Hematopoietic multipotent progenitor cell treated with erythropoietin and hydrocortisone succinate and interleukin-3 and kit ligand, for 17 days (in vitro differentiated cells): Measurements from ENCODE around the gene HORMAD2.
"Not testable (repeated sequence)": the region's sequence is repeated elsewhere in the genome, so short reads cannot be mapped to it uniquely, and the experiment has no call there.

Source experiments
- DNase-seq: peaks from one replicate; pipeline ENCODE4 v3.0.0-alpha.2; 2015; ENCODE audit warnings: low spot score

Gene HORMAD2

DNA sequence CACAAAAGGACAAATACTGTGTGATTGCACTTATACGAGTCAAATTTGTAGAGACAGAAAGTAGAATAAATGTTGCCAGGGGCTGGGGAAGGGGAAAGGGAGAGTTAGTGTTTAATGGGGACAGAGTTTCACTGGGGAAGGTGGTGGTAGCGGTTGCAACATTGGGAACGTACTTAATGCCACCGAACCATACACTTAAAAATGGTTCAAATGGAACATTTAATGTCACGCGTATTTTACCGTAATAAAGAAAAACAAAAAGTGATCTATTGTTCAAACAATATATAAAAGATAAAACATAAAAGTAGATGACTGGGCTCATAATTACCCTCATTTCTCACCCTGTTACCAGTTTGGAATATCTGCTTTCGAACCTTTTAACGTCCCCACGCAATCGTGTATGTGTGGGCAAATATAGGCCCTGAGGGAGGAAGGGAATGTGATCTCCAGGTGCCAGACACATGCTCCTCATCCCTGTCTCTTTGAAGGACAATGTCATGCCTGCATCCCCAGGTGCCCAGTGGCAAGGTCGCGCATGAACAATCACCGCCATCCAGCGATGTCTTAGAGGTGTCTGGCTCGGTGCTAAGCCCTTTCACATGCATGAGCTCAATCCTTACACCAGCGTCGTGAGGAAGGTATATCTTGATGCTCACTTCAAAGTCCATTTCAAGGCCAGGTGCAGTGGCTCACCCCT, 131.0 kb downstream of the HORMAD2 start:
- no peak for DNase-seq

DNA sequence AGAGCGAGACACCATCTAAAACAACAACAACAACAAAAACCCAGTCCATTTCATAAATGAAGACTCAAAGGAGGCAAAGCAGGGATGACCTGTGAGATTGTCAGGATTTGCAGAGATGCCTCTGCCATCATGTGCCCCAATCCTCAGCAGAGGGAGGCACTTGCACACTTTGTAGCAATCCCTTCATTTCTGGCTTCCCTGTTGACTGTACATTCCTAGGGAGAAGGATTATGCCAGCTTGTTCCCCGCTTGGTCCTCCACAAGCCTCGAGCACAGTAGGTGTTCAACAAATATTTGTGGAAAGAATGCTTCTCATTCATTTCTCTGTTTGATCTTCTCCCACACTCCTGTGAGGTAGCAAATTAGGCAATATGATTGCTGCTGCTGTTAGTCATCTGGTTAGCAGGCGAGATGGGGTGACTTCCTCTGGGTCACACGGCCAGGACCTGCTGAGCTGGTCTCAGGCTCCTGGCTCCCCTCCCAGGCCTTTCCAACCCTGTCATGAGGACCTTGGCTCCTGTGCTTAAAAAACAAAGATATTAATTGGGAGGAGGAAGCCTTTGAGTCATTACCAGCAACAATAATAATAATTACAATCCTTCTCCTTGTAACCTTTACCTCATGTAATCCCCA, 132.2 kb downstream of the HORMAD2 start:
- peak; percentile 31 for DNase-seq

DNA sequence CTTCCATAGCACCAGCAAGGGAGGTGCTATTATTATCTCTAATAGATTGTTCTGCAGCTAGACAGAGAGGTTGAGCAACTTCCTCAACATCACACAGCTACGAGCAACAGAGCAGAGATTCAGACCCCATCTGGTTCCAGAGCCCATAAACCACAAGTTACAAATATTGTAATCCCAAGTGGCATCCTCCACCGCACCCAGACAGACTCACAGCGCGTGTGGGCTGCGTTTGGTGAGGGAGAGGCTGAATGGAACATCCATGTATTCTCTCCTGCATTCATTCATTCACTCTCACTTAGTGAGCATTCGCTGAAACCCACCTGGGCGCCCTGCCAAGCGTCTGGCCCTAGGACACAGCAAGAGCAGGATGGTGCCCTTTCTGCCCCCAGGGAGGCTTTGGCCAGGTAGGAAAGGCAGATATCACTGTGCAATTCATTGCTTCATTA, 132.8 kb downstream of the HORMAD2 start:
- no peak for DNase-seq

- peak; percentile 36 for DNase-seq
These were observed 134.6 kb downstream of the HORMAD2 start for GRCh38 chr22:30214703-30215407.

- DNase-seq: not testable (repeated sequence)
These were observed 136.0 kb downstream of the HORMAD2 start for GRCh38 chr22:30216272-30216671.

GRCh38 chr22:30216710-30217109, 136.4 kb downstream of the HORMAD2 start:
- peak; percentile 87 for DNase-seq

- DNase-seq: peak; percentile 38
These were observed 137.7 kb downstream of the HORMAD2 start for GRCh38 chr22:30217698-30218560.

- DNase-seq: no peak
These were observed 138.9 kb downstream of the HORMAD2 start for GRCh38 chr22:30219049-30219654.

- no peak for DNase-seq
These were observed 139.5 kb downstream of the HORMAD2 start for GRCh38 chr22:30219668-30220278.

GRCh38 chr22:30220338-30221012, 140.2 kb downstream of the HORMAD2 start:
- no peak for DNase-seq

DNA sequence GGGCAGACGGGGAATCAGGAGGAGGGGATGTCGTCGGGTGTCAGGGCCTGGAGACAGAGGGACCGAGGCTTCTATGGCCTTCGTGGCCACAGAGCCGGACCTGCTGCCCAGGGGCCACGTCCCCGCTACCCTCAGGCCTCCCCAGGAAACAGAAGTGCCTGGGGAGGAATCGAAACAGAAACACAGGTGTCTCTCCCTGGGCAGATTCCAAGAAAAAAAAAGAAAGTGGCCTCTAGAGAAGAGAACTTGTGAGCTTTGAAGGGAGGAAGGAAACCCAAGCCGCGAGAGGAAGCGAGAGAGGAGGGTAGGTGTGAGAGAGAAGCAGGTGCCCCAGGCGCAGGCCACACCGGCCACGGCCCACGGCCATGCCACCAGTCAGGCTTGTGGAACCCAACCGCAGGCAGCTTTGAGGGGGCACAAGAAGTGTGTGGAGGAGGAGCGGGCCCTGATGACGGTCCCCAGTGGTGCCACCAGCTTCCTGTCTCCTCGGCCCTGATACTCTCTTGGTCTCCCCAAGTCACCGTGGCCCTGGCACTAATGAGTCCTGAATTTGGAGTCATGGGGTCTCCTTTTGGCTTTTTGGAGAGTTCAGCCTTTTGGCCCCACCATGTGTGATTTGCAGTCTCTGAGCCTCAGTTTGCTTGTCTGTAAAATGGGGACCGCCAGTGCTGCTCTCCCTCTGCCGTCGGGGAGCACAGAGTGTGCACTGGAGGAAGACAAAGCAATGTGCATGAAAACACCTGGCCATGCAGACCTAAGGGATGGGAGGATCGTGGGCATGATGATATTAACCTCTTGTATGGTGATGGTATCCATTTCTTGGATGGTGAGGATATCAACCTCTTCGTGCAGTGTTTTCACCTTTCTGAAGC, 141.1 kb downstream of the HORMAD2 start:
- no peak for DNase-seq

DNA sequence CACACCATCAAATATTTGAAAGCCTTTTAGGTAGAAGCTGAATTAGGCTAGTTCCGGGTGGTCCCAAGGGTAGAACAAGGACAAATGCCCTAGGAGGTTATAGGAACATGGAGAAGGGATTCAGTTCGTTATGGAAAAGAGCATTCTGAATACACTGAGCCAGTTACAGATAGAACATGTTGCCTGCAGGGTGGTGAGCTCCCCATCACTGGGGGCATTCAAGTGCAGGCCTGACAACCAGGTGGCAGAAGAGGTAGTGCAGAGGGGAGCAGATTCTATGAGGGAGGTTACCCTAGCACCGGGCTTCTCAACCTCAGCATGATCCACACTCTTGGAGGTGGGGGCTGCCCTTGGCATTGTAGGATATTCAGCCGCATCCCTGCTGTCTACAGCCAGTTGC, 142.1 kb downstream of the HORMAD2 start:
- DNase-seq: no peak

- no peak for DNase-seq
These were observed 143.0 kb downstream of the HORMAD2 start for GRCh38 chr22:30223303-30223702.

- no peak for DNase-seq
These were observed 144.0 kb downstream of the HORMAD2 start for GRCh38 chr22:30224161-30224857.

DNA sequence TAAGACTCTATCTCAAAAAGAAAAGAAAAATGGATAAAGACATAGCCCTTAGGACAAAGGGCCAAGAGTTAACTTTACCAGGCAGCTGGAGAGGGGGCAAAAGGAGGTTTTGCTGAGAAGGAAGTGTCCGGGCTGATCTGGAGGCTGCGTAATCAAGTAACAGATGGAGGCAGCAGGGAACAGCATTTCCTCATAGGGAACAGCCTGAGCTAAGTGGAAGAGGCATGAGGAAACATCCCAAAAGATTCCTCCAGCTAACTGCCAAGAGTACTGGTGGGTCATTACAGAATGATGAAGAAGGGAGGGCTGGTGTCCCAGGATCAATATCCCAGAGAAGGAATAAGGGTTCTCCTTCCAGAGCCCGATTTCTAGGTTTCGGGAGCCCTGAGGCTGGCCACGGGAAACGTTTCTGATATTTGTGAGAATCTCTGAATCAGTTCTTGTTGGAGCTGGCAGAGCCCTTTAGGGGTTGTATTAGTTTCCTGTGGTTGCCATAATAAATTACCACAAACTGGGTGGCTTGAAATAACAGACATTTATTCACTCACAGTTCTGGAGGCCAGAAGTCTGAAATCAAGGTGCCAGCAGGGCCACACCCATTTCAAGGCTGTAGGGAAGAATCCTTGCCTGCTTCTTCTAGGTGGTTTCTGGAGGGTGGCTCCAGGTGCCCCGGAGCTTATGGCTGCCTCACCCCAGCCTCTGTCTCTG, 145.1 kb downstream of the HORMAD2 start:
- no peak for DNase-seq

DNA sequence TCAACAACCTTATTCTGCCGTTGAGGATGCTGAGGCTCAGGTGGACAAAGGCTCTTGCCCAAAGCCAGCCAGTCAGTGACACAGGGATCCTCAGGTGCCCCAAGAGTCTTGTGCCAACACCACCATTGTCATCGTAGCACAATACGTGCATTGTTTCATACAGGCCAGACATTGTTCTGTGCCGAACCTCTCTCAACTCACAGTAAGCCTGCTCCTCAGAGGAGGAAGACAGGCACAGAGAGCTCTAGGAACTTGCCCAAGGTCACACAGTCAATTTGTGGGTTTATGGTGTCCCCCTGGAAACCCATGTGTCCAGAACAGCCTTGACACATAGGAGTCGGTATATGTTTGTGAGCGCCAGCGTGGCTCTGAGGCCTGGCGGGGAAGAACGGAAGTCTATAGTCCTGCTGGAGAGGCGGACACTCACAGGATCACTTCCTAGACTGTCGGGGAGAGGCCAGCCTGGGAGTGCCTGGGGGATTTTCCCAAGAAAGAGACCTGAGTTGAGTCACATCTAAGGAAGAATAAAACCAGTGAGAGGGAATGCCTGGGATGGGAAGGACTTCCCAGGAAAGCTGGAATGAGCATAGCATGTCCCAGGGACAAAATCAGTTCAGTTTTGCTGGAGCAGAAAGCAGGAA, 146.0 kb downstream of the HORMAD2 start:
- DNase-seq: no peak
